Measurements from ENCODE around the gene GPX3.

DNA sequence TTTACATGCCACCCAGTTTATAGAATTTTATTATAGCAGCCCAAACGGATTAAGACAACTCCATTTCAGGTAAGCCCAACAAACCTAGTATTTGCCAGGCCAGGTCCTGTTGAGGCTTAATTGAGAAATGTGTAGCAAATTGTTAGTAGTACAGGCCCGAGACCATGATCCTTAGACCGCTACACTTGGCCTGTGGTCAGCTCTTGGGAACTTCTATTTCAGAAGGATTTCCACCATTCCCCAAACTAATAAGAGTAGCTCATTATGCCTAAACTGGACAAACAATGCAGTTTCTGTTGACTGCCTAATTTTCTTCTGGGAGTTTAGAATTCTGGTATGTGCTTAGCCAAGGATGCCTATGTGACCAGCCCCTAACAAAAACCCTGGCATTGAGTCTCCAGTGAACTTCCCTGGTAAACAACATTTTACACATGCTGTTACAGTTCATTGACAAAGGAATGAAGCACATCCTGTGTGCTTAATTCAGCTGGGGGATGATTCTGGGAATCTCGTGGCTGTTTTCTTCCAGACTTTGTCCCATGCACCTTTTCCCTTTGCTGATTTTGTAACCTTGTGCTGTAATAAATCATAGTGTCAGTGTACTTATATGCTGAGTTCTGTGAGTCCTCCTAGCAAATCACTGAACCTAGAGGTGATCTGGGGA lies 5.6 kb upstream of the GPX3 start:
- TF ChIP-seq SP1 (IDR thresholded peaks at IDR 0.05; ENCODE audit: low read depth, low read length) (no peak), EP300 (IDR thresholded peaks at IDR 0.05; ENCODE audit: borderline replicate concordance in 1 of 2, low read depth in 2 of 2, low read length in 2 of 2) (no peak), POLR2AphosphoS5 (IDR thresholded peaks at IDR 0.05; ENCODE audit: low read depth, low read length) (no peak), PHF8 (conservative IDR thresholded peaks at IDR 0.05; ENCODE audit: low read depth, low read length) (no peak)
